Keratinocyte (primary cell): Measurements from ENCODE around the gene NLRC5. TPM values are rescaled to one million over a fixed set of nuclear protein-coding genes. Genes with fewer than 3 reads are reported as not detected.

Experiments used
- DNase-seq: peaks from one replicate; pipeline ENCODE4 v3.0.0-alpha.2; 2011; ENCODE audit warnings: low read depth, missing footprints, low spot score
- FAIRE-seq: peaks from 2 replicates; lab custom pipeline; 2011; peaks lifted over from hg19 to GRCh38; lab: Jason Lieb, UNC
- H2AFZ ChIP-seq: 2 replicates; pipeline ENCODE4 v1.6.0; 2012; ENCODE audit warnings: low read length, control low read depth, inconsistent platforms; ENCODE audit not compliant: control insufficient read depth
- H3K27ac ChIP-seq: 2 replicates; pipeline ENCODE4 v1.5.1; 2011; ENCODE audit warnings: low read length; ENCODE audit not compliant: control insufficient read depth, insufficient read depth
- H3K27me3 ChIP-seq: 3 replicates; pipeline ENCODE4 v1.6.0; 2011; ENCODE audit warnings: low read length; ENCODE audit not compliant: control insufficient read depth, insufficient read depth; ENCODE audit errors: extremely low read depth
- H3K36me3 ChIP-seq, 2 experiments: 2 replicates in 1 of 2; 3 replicates in 1 of 2; pipeline ENCODE4 v1.5.1; 2011; ENCODE audit warnings: low read length in 2 of 2, mild to moderate bottlenecking in 1 of 2; ENCODE audit not compliant: control insufficient read depth in 2 of 2, insufficient read depth in 2 of 2; ENCODE audit errors: extremely low read depth in 1 of 2
- H3K4me1 ChIP-seq: 3 replicates; pipeline ENCODE4 v1.5.1; 2011; ENCODE audit warnings: low read length; ENCODE audit not compliant: control insufficient read depth, insufficient read depth; ENCODE audit errors: extremely low read depth
- H3K4me2 ChIP-seq: 3 replicates; pipeline ENCODE4 v1.6.0; 2011; ENCODE audit warnings: low read depth, low read length; ENCODE audit not compliant: control insufficient read depth, insufficient read depth; ENCODE audit errors: extremely low read depth
- H3K4me3 ChIP-seq, 3 experiments: fragments of 200-600 bp in 1 of 3; sonication (generic) in 1 of 3; 2 replicates in 2 of 3; 3 replicates in 1 of 3; pipeline ENCODE4 v1.5.1; 2011 to 2016; ENCODE audit warnings: low read length in 3 of 3, mild to moderate bottlenecking in 3 of 3, control low read depth in 2 of 3, inconsistent platforms in 1 of 3, low read depth in 1 of 3, mixed read lengths in 1 of 3, mixed run types in 1 of 3, moderate library complexity in 1 of 3; ENCODE audit not compliant: control insufficient read depth in 2 of 3, insufficient read depth in 2 of 3; ENCODE audit errors: extremely low read depth in 1 of 3
- H3K79me2 ChIP-seq: 2 replicates; pipeline ENCODE4 v1.6.0; 2012; ENCODE audit warnings: low read length; ENCODE audit not compliant: control insufficient read depth, insufficient read depth
- H3K9ac ChIP-seq: 3 replicates; pipeline ENCODE4 v1.6.0; 2011; ENCODE audit warnings: low read length; ENCODE audit not compliant: control insufficient read depth, insufficient read depth; ENCODE audit errors: extremely low read depth
- H3K9me1 ChIP-seq: 3 replicates; pipeline ENCODE4 v1.6.0; 2011; ENCODE audit warnings: low read length; ENCODE audit not compliant: control insufficient read depth, insufficient read depth; ENCODE audit errors: extremely low read depth
- H3K9me3 ChIP-seq: 2 replicates; pipeline ENCODE4 v1.5.1; 2012; ENCODE audit warnings: low read depth, low read length; ENCODE audit not compliant: control insufficient read depth
- H4K20me1 ChIP-seq: 3 replicates; pipeline ENCODE4 v1.6.0; 2011; ENCODE audit warnings: low read length; ENCODE audit not compliant: control insufficient read depth, insufficient read depth; ENCODE audit errors: extremely low read depth
- EZH2 ChIP-seq: IDR thresholded peaks from one replicate; pipeline ENCODE4 v1.6.1; 2012; ENCODE audit warnings: inconsistent platforms, mild to moderate bottlenecking, low read length, moderate library complexity
- dilution Hi-C: fragments of 300-500 bp; cut with MboI; formaldehyde crosslinking; loops from one replicate; pipeline ENCODE4 v1.7.0; 2020; ENCODE audit warnings: low sequenced_read_pairs; ENCODE audit not compliant: extremely low pct_ligation_motif_present
- polyA plus RNA-seq, 5 experiments: library from polyadenylated mRNA; depleted of rRNA in 3 of 5; stranded (reverse) in 3 of 5; stranded (forward) in 1 of 5; unstranded in 1 of 5; fragments of >200 nt; gene quantifications; 1 replicate in 1 of 5; 2 replicates in 3 of 5; 3 replicates in 1 of 5; pipeline versions ENCODE4 v1.2.1 to v1.2.3, GENCODE V29; 2011 to 2012; ENCODE audit warnings: missing spikeins in 2 of 5, low read depth in 1 of 5, low replicate concordance in 1 of 5
- TF ChIP-seq, protein P1 (sequence below), 3 experiments: IDR thresholded peaks in 1 of 3; conservative IDR thresholded peaks in 1 of 3; optimal IDR thresholded peaks in 1 of 3; 2 replicates in 2 of 3; 3 replicates in 1 of 3; pipeline versions ENCODE3 to v1.5.1; 2011; ENCODE audit warnings: low read length in 3 of 3, mild to moderate bottlenecking in 3 of 3, moderate library complexity in 2 of 3, control low read depth in 1 of 3, inconsistent platforms in 1 of 3; ENCODE audit not compliant: insufficient read depth in 2 of 3; ENCODE audit errors: extremely low read depth in 1 of 3

NLRC5 gene
- polyA plus RNA-seq, 1 donor (not counting 4 experiments of a cell fraction or from before 2014, with no cell fraction given): 7.8 TPM

DNA sequence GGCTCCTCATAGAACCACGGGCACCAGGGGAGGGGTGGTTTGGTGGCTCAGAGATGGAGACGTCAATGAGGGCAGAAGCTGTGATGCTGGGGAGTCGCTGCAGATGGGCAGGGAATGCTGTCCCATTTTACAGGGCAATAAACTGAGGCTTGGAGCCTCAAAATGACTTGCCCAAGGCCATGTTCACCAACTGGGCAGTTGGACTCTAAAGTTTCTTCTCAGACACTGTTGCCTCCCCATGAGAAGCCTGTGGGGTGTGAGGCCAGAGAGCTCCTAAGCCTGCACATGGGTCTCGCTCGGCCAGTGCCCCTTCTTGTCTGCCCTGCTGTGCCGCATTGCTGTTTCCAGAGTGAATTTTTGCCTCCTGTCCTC lies 141.6 kb downstream of the NLRC5 start:
- Histone ChIP-seq H3K4me3 (no peak overlapping the region), H3K4me1 (no peaks in the 10 kb centered on the region), H3K36me3 (no peaks in the 10 kb centered on the region), H2AFZ (no peak overlapping the region), H3K4me2 (no peak overlapping the region), H4K20me1 (no peaks in the 10 kb centered on the region), H3K79me2 (no peaks in the 10 kb centered on the region), H3K9ac (no peak overlapping the region), H3K27ac (no peak overlapping the region), H3K9me3 (no peaks in the 10 kb centered on the region), H3K9me1 (no peaks in the 10 kb centered on the region), H3K27me3 (no peaks in the 10 kb centered on the region)
- DNase-seq (no peak), FAIRE-seq (no peak)
- TF ChIP-seq, protein P1, sequence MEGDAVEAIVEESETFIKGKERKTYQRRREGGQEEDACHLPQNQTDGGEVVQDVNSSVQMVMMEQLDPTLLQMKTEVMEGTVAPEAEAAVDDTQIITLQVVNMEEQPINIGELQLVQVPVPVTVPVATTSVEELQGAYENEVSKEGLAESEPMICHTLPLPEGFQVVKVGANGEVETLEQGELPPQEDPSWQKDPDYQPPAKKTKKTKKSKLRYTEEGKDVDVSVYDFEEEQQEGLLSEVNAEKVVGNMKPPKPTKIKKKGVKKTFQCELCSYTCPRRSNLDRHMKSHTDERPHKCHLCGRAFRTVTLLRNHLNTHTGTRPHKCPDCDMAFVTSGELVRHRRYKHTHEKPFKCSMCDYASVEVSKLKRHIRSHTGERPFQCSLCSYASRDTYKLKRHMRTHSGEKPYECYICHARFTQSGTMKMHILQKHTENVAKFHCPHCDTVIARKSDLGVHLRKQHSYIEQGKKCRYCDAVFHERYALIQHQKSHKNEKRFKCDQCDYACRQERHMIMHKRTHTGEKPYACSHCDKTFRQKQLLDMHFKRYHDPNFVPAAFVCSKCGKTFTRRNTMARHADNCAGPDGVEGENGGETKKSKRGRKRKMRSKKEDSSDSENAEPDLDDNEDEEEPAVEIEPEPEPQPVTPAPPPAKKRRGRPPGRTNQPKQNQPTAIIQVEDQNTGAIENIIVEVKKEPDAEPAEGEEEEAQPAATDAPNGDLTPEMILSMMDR (optimal IDR thresholded peaks at IDR 0.05 in 1 of 3, IDR thresholded peaks at IDR 0.05 in 1 of 3, conservative IDR thresholded peaks at IDR 0.05 in 1 of 3; ENCODE audit: extremely low read depth in 1 of 3, insufficient read depth in 2 of 3, low read length in 3 of 3): no peak
- TF ChIP-seq EZH2: no peak
- dilution Hi-C loops: no loop called here

- TF ChIP-seq, protein P1 (optimal IDR thresholded peaks at IDR 0.05 in 1 of 3, IDR thresholded peaks at IDR 0.05 in 1 of 3, conservative IDR thresholded peaks at IDR 0.05 in 1 of 3; ENCODE audit: extremely low read depth in 1 of 3, insufficient read depth in 2 of 3, low read length in 3 of 3): no peak
- TF ChIP-seq EZH2: no peak
- dilution Hi-C loops: no loop called here
- Histone ChIP-seq H3K27ac (no peak overlapping the region), H3K36me3 (no peaks in the 10 kb centered on the region), H3K4me1 (no peaks in the 10 kb centered on the region), H4K20me1 (no peaks in the 10 kb centered on the region), H3K4me2 (no peak overlapping the region), H3K4me3 (no peak overlapping the region), H3K27me3 (no peaks in the 10 kb centered on the region), H3K9ac (no peak overlapping the region), H3K9me3 (no peaks in the 10 kb centered on the region), H3K9me1 (no peaks in the 10 kb centered on the region), H2AFZ (no peak overlapping the region), H3K79me2 (no peaks in the 10 kb centered on the region)
- no peak for DNase-seq
- FAIRE-seq: no peak
These were observed 142.1 kb downstream of the NLRC5 start for GRCh38 chr16:57131351-57131970.
